ENCODE measurements around the gene CDC42BPB. TPM values are rescaled to one million over a fixed set of nuclear protein-coding genes. Genes with fewer than 3 reads are reported as not detected.

The CDC42BPB gene
- total RNA-seq, 2 experiments from 2014 or later, result 6.4 to 7.4 TPM

DNA sequence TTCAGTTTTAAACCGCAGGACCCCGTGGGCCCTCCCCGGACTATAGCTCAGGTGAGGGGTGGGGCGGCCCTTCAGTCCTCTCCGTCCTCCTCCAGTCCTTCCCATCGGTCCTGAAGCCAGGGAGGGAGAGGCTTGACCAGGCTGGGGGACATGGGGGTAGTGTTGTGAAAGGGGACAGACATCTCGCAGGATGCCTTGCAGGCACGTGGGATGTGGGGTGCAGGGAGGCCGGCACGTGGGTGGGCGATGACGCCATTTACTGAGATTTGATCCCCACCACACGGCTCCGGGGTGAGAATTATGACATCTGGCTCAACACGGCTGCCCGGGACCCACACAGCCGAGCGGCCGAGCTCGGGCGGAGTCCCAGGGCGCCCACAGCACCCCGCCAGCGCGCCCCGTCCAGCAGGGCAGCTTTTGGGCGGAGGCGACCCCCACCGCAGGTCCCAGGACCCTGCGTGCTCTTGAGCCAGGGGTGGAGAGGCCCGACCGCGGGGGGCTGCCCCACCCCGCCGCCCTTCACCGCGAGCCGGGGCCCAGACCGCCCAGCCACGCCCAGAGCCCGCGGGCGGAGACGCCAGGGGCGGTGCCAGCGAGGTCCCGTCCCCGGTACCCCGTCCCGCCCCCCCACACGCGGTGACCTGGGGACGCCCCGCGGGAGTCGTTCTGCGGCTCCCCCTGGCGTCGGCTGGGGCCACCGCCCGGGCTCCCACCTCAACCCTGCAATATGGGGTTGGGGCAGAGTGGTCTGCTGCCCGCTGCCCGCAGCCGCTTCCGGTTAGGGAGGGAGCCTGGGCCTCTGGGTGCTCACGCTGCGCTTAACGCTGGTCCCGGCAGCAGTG, 33.9 kb upstream of the CDC42BPB start:
- H3K4me1 Mint-ChIP-seq (ENCODE audit: low read depth), result peaks cover 3% of the 10 kb centered on the region
- H3K27me3 Mint-ChIP-seq, result peaks cover 8% of the 10 kb centered on the region
- ChIA-PET CTCF (interaction anchor here (0.6 to 3.3 kb wide), 3 partner anchors 14 to 201 kb away, joined by 3 to 16 read pairs (median 6); no protein-coding TSS in a partner anchor), POLR2A (interaction anchor here (0.6 kb wide), 1 partner anchor 201 kb away, joined by 4 read pairs; no protein-coding TSS in a partner anchor)
- intact Hi-C loops (cut with micrococcal nuclease), result no loop called here
- H3K27ac Mint-ChIP-seq, result no peak overlapping the region
- no peaks in the 10 kb centered on the region for H3K36me3 Mint-ChIP-seq
- H3K4me3 Mint-ChIP-seq, result peak overlapping the region; percentile 29
- no peaks in the 10 kb centered on the region for H3K9me3 Mint-ChIP-seq
- peak; percentile 81 for DNase-seq

DNA sequence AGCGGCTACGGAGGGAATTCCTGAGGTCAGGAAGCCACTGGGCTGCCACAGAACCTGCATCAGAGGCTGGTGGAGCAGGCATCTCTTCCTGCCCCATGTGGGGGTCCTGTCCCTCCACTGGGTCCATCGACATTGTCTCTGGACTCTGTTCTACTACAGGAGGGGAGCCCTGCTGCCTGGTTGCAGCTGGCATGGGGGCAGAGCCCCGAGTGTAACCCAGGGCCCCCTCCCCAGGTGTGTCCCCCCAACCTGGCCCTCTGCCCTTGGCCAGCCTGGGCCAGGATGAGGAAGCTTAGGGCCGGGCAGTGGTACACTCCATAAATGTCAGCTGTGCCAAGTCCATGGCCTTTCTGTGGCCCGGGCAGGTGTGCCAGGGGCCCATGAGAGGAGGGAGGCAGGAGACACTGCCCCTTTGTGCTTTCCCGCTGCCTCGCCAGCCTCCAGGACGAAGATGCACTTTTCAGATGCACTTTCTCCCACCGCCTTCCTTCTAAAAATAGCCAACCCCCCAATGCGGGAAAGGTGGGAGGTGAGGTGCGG, 33.2 kb upstream of the CDC42BPB start:
- Mint-ChIP-seq H3K4me3 (peak overlapping the region; percentile 29), H3K9me3 (no peaks in the 10 kb centered on the region), H3K27me3 (peaks cover 9% of the 10 kb centered on the region), H3K27ac (no peak overlapping the region), H3K36me3 (no peaks in the 10 kb centered on the region), H3K4me1 (ENCODE audit: low read depth) (peaks cover 3% of the 10 kb centered on the region)
- ChIA-PET CTCF (interaction anchor here (0.6 to 3.3 kb wide), 2 partner anchors 15 to 202 kb away, joined by 3 to 16 read pairs; no protein-coding TSS in a partner anchor), POLR2A (interaction anchor here (0.6 kb wide), 1 partner anchor 202 kb away, joined by 4 read pairs; no protein-coding TSS in a partner anchor)
- no peak for DNase-seq
- intact Hi-C loops (cut with micrococcal nuclease), result no loop called here

DNA sequence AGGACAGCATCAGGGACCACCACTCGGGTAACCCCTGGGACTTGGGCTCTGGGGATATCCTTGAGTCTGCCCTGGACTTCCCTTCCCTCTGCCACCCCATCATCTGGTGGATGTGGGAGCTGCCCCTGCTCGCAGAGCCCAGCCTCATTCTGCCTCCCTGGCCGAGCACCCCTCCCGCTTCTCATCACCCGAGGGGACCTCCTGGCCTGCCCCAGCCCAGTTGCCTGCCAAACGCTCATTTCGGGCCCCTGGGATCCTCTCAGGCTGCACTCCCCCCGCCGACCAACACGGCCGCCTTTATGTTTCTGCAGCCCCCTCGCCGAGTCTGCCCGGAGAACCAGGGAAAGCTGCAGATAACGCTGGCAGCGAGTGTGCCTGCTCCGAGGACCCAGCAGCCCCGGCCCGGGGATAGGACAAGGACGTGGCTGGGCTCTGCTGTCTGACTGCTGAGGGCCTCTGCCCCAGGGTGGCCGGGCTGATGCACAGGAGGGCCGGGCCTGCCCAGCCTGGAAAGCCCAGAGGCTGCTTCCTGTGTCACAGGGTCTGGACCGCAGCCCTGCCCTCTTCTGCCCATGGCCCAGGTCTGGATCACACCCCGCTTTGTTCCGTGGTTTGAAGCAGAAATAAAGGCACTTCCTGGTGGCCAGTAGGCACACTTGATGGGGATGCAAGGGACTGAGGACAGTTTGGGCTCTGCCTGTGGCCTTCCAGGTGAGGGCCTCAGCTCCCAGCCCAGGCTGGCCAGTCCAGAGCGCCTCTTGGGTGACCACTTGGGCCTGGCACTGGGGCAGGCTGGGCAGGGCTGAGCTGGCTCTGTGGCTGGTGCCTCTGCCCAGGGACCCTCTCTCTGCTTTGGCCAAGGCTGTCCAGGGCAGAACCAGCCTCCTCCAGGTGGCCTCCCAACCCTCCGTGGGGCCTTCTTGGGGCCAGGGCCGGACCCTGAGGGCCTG, 32.3 kb upstream of the CDC42BPB start:
- H3K27me3 Mint-ChIP-seq, result peaks cover 12% of the 10 kb centered on the region
- no peak overlapping the region for H3K27ac Mint-ChIP-seq
- intact Hi-C loops (cut with micrococcal nuclease), result no loop called here
- no peaks in the 10 kb centered on the region for H3K9me3 Mint-ChIP-seq
- no peak for DNase-seq
- no peak overlapping the region for H3K4me3 Mint-ChIP-seq
- no peaks in the 10 kb centered on the region for H3K36me3 Mint-ChIP-seq
- POLR2A ChIA-PET, result no interaction called here
- peaks cover 3% of the 10 kb centered on the region for H3K4me1 Mint-ChIP-seq (ENCODE audit: low read depth)
- CTCF ChIA-PET, result interaction anchor here (1.0 to 3.3 kb wide), 3 partner anchors 13 to 16 kb away, joined by 3 to 16 read pairs (median 4); no protein-coding TSS in a partner anchor

DNA sequence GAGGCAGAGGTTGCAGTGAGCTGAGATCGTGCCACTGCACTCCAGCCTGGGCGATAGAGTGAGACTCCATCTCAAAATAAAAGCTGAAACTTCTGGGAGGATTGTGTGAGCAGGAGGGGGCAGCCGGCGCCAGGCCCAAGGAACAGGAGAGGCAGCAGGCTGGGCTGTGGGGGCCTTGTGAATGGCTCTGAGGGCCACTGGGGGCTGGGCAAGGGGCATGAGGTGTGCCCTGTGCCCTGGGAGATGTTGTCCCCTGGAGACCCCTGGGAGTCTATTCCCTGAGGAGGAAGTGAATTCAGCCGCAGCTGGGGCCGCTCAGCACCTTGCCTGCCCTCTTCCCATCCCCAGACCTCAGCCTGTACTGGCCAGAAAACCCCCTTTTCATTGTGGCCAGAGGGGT, 31.6 kb upstream of the CDC42BPB start:
- peaks cover 3% of the 10 kb centered on the region for H3K4me1 Mint-ChIP-seq (ENCODE audit: low read depth)
- peaks cover 15% of the 10 kb centered on the region for H3K27me3 Mint-ChIP-seq
- intact Hi-C loops (cut with micrococcal nuclease), result no loop called here
- H3K36me3 Mint-ChIP-seq, result no peaks in the 10 kb centered on the region
- ChIA-PET POLR2A (no interaction called here), CTCF (interaction anchor here (1.0 to 1.2 kb wide), 2 partner anchors 12 to 16 kb away, joined by 3 to 4 read pairs; no protein-coding TSS in a partner anchor)
- no peak overlapping the region for H3K4me3 Mint-ChIP-seq
- H3K27ac Mint-ChIP-seq, result no peak overlapping the region
- no peaks in the 10 kb centered on the region for H3K9me3 Mint-ChIP-seq
- no peak for DNase-seq

DNA sequence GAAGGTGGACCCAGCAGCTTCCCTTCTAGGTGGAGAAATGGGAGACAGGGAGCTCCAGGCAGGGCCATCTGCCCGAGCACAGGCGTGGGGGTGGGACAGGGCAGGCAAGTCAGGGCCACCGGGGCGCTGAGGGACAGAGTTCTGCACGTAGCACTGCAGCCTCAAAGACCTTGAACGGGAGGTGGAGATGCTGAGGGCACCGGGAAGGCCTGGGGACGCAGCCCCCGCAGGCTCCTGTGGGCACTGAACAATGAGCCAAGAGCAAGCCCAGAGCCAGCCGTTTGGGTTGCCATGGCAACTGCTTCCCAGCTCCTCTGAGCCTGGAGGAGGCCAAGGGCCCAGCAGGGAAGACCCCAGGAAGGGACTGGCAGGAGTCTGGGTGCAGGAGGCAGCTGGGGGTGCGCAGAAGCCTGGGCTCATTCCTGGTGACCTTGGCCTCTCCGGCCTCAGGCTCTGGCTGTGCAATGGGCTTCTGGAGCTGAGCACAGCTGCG, 30.0 kb upstream of the CDC42BPB start:
- CTCF ChIA-PET, result interaction anchor here (0.8 to 1.3 kb wide), 3 partner anchors 9 to 18 kb away, joined by 4 to 8 read pairs (median 6); no protein-coding TSS in a partner anchor
- no peak for DNase-seq
- H3K27me3 Mint-ChIP-seq, result peaks cover 16% of the 10 kb centered on the region
- no peak overlapping the region for H3K27ac Mint-ChIP-seq
- no peaks in the 10 kb centered on the region for H3K9me3 Mint-ChIP-seq
- peaks cover 3% of the 10 kb centered on the region for H3K4me1 Mint-ChIP-seq (ENCODE audit: low read depth)
- POLR2A ChIA-PET, result no interaction called here
- H3K36me3 Mint-ChIP-seq, result no peaks in the 10 kb centered on the region
- intact Hi-C loops (cut with micrococcal nuclease), result no loop called here
- H3K4me3 Mint-ChIP-seq, result no peak overlapping the region

- CTCF ChIA-PET, result interaction anchor here (0.8 to 1.3 kb wide), 3 partner anchors 10 to 18 kb away, joined by 4 to 8 read pairs (median 6); no protein-coding TSS in a partner anchor
- DNase-seq, result no peak
- intact Hi-C loops (cut with micrococcal nuclease), result no loop called here
- Mint-ChIP-seq H3K4me1 (ENCODE audit: low read depth) (peaks cover 3% of the 10 kb centered on the region), H3K27ac (no peak overlapping the region), H3K27me3 (peaks cover 16% of the 10 kb centered on the region), H3K36me3 (no peaks in the 10 kb centered on the region), H3K9me3 (no peaks in the 10 kb centered on the region), H3K4me3 (no peak overlapping the region)
- POLR2A ChIA-PET, result no interaction called here
These were observed 29.5 kb upstream of the CDC42BPB start for GRCh38 chr14:103086771-103087342.

DNA sequence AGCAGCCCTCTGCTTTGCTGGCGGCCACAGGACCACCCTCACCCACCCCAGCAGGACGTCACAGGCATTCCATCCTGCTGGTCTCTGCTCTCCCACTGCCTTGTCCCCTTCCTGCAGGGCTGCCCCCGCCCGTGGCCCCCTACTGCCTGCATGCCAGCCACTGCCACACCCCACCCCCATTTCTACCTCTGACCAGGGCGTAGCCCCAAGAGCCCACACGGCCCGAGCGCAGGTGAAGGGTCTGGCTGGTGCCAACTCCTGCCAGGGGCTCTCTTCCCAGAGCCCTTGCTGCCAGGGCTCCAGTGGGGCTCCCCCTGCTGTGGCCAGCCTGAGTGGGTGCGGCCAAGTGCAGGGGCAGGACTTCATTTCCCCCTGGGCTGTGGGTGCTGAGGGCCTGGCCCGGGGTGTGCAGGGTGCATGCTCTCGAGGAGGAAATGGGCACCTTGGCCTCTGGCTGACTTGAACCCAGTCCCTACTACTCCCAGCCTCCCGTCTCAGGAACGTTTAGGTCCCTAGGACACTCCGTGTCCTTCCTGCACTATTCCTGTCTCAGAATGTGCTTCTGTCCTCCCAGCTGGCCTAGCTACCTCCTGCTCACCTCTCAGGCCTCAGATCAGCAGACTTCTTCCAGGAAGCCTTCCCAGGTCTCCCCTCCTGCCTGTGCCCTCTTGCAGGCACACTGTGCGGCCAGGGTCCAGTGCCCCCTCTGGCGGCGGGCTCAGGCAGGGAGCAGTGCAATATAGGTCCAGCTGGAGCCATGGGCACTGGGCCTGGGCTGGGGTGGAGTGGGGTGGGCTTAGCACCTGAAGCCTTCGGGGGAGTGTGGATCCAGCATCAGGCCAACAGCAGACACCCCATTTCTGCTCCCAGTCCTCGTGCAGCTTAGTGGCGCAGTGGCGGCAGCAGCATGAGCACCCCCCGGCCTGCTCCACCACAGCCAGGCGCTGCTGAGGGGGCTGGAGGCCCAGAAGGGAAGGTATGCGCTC, 28.1 kb upstream of the CDC42BPB start:
- Mint-ChIP-seq H3K36me3 (no peaks in the 10 kb centered on the region), H3K4me3 (no peak overlapping the region), H3K27me3 (peaks cover 13% of the 10 kb centered on the region), H3K9me3 (no peaks in the 10 kb centered on the region), H3K4me1 (ENCODE audit: low read depth) (no peaks in the 10 kb centered on the region), H3K27ac (no peak overlapping the region)
- no peak for DNase-seq
- ChIA-PET CTCF (interaction anchor here (1.5 kb wide), 1 partner anchor 10 kb away, joined by 6 read pairs; no protein-coding TSS in a partner anchor), POLR2A (no interaction called here)
- intact Hi-C loops (cut with micrococcal nuclease), result no loop called here

- H3K9me3 Mint-ChIP-seq, result no peaks in the 10 kb centered on the region
- intact Hi-C loops (cut with micrococcal nuclease), result no loop called here
- peaks cover 13% of the 10 kb centered on the region for H3K27me3 Mint-ChIP-seq
- H3K4me1 Mint-ChIP-seq (ENCODE audit: low read depth), result no peaks in the 10 kb centered on the region
- ChIA-PET CTCF (interaction anchor here (1.5 kb wide), 1 partner anchor 9 kb away, joined by 6 read pairs; no protein-coding TSS in a partner anchor), POLR2A (no interaction called here)
- no peak within 1 kb of the TSS for H3K27ac Mint-ChIP-seq
- no peaks in the 10 kb centered on the region for H3K36me3 Mint-ChIP-seq
- DNase-seq, result no peak
- H3K4me3 Mint-ChIP-seq, result no peak within 1 kb of the TSS
These were observed 26.9 kb upstream of the CDC42BPB start, which contains the start of gene LBHD2 for GRCh38 chr14:103084021-103084919. TSS of gene LBHD2 (plus strand) at chr14:103084210. CDS start at chr14:103086013, 1,803 bp downstream.

- H3K9me3 Mint-ChIP-seq, result no peaks in the 10 kb centered on the region
- no peak for DNase-seq
- no peaks in the 10 kb centered on the region for H3K36me3 Mint-ChIP-seq
- H3K4me1 Mint-ChIP-seq (ENCODE audit: low read depth), result no peaks in the 10 kb centered on the region
- POLR2A ChIA-PET, result no interaction called here
- intact Hi-C loops (cut with micrococcal nuclease), result no loop called here
- CTCF ChIA-PET, result no interaction called here
- no peak overlapping the region for H3K27ac Mint-ChIP-seq
- H3K4me3 Mint-ChIP-seq, result no peak overlapping the region
- peaks cover 13% of the 10 kb centered on the region for H3K27me3 Mint-ChIP-seq
These were observed 24.6 kb upstream of the CDC42BPB start for GRCh38 chr14:103081951-103082350.

Measured in activated CD4-positive, alpha-beta memory T cell treated with anti-CD3 and anti-CD28 coated beads for 36 hours (primary cell).